Lower lobe of right lung (tissue), 2 donors: ENCODE data around the gene USP14. TPM values are rescaled to one million over a fixed set of nuclear protein-coding genes. Genes with fewer than 3 reads are reported as not detected.

ENCODE experiments used
- ATAC-seq, 2 donors: fragments of 200-7000 bp; cut with Tn5 transposase; one replicate each; pipeline ENCODE4 v1.9.1; 2020 to 2022; ENCODE audit warnings: mild to moderate bottlenecking in 2 of 2, moderate library complexity in 2 of 2
- DNase-seq: peaks from one replicate; pipeline ENCODE4 v3.0.0-alpha.2; 2020
- H3K27ac ChIP-seq: fragments of 200-600 bp; one replicate; pipeline ENCODE4 v1.8.0; 2022
- H3K27me3 ChIP-seq: fragments of 200-600 bp; one replicate; pipeline ENCODE4 v1.8.0; 2022; ENCODE audit warnings: low read depth
- H3K36me3 ChIP-seq: fragments of 200-600 bp; one replicate; pipeline ENCODE4 v1.8.0; 2022; ENCODE audit warnings: mild to moderate bottlenecking
- H3K4me1 ChIP-seq: fragments of 200-600 bp; one replicate; pipeline ENCODE4 v1.8.0; 2022
- H3K4me3 ChIP-seq: fragments of 200-600 bp; one replicate; pipeline ENCODE4 v1.8.0; 2022; ENCODE audit warnings: mild to moderate bottlenecking
- H3K9me3 ChIP-seq: fragments of 200-600 bp; one replicate; pipeline ENCODE4 v1.8.0; 2022
- CTCF ChIP-seq: fragments of 200-600 bp; IDR thresholded peaks from one replicate; pipeline ENCODE4 v1.8.0; 2022; ENCODE audit warnings: antibody characterized with exemption, mild to moderate bottlenecking
- intact Hi-C: fragments of 100-400 bp; cut with DNase I; formaldehyde crosslinking; loops from one replicate; pipeline ENCODE4 v1.11.0; 2022
- total RNA-seq: library from RNA; stranded (reverse); fragmentation: NEBNext Ultra II Directional; extraction: Animal tissue kit (Norgen Biotek cat#: 25700); gene quantifications from one replicate; pipeline ENCODE4 v1.2.1, GENCODE V29; 2021
- donor health status: DM: no; HTN: yes; CAD: no; lungs with severe emphysema.

The USP14 gene
- total RNA-seq, 1 donor from 2014 or later: 43.2 TPM

DNA sequence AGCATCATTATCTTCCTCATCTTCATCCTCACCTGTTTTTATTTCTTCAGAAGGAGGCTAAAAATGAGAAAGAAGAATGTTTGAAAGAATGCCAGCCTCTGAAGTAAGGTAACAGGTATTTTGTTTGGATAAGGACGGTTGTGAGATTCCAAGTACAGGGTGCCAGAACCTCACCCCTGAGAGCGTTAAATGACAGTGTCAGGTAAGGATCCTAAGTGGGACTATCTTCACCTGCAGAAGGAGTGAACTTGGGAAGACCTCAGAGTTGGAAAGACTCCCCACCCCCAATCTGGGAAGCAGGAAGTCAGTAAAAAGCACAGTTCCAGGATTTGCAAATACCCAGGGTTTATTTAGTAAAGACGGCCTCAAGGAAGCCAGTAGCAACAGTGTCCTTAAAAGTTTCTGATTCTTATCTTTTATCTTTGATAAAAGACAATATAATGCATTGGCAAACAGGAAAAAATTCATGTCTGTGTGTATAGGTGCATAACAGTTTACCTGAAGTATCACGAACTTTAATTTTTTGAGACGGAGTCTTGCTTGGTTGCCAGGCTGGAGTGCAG, 57.2 kb downstream of the USP14 start:
- no peak for DNase-seq
- ATAC-seq: no peak
- Histone ChIP-seq H3K9me3 (no peaks in the 10 kb centered on the region), H3K27me3 (no peaks in the 10 kb centered on the region), H3K36me3 (peaks cover 82% of the 10 kb centered on the region), H3K4me3 (no peak overlapping the region), H3K27ac (no peak overlapping the region), H3K4me1 (no peaks in the 10 kb centered on the region)
- intact Hi-C loops: no loop called here
- no peak for TF ChIP-seq CTCF

DNA sequence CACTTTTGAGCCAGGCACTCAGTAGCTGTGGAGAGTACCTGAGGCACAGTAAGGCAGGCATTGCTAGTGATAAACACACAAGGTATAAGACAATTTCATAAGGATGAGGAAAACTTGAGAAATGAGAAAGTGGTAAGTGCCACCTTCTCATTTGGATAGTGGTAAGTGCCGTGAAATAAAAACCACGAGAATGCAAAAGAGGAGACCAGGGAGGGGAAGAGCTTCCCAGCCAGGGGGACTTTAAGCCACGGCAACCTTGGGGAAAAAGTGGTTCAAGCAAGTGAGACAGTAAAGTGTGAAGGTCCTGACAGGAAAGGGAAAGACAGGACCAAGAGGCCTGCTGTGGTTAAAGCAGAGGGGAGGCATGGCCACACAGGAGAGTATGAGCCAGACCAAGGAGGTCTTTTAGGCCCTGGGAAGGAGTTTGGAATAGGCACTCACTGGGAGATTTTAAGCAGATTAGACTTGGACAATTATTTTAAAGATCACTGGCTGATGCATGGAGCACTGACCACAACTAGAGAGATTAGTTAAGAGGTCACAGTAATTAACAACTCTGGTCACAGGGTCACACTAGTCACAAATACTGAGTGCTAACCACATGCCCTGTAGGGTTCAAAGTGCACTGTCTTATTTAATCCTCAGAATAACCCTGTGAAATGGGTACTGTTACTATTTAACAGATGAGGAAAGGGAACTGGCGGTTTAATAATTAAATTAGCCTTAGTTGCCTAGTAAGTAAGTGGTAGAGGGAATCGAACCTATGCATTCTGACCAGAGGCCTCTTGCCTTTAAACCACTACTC, 59.4 kb downstream of the USP14 start:
- no peaks in the 10 kb centered on the region for H3K27me3 ChIP-seq
- intact Hi-C loops: no loop called here
- DNase-seq: no peak
- TF ChIP-seq CTCF: no peak
- H3K27ac ChIP-seq: no peak overlapping the region
- H3K4me3 ChIP-seq: no peak overlapping the region
- H3K4me1 ChIP-seq: no peaks in the 10 kb centered on the region
- peaks cover 61% of the 10 kb centered on the region for H3K36me3 ChIP-seq
- no peaks in the 10 kb centered on the region for H3K9me3 ChIP-seq
- ATAC-seq: no peak

DNA sequence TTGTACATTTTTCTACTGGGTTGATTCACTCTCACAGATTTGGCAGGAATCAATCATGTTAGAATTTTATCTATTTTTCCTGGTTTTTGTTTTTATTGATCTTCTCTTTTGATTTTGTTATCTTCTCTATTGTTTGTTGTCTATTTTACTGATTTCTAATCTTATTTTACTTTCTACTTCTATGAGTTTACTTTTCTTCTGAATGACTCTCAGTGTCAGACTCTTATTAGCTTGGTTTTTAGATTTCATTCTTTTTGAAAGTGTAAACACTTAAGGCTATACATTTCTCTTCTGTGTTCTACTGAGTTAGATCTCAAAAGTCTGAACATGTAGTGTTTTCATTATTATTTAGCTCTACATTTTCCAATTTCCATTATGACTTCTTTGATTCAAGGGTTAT, 62.4 kb downstream of the USP14 start:
- TF ChIP-seq CTCF: no peak
- Histone ChIP-seq H3K27me3 (no peaks in the 10 kb centered on the region), H3K9me3 (no peaks in the 10 kb centered on the region), H3K36me3 (peaks cover 61% of the 10 kb centered on the region), H3K4me3 (no peak overlapping the region), H3K4me1 (no peaks in the 10 kb centered on the region), H3K27ac (no peak overlapping the region)
- ATAC-seq (no peak), DNase-seq (no peak)
- intact Hi-C loops: no loop called here

DNA sequence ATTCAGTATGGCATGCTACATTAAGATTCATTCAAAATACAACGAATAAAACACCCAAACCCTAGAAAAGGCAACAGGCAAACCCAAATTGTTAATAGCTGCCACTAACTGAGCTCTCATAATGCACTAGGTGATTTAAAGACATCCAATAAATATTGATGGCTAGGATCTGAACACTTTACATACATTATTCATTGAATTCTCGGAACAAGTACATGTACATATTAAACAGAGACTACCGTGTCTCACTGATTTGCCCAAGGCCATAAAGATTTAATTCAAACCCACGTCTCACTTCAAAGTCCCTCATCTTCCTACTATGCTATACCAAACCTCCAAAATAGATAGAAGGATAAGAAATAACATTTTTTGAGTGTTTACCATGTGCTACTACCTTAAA, 67.4 kb downstream of the USP14 start:
- TF ChIP-seq CTCF: no peak

GRCh38 chr18:227374-227773, 69.0 kb downstream of the USP14 start:
- H3K27me3 ChIP-seq: no peaks in the 10 kb centered on the region
- peaks cover 49% of the 10 kb centered on the region for H3K36me3 ChIP-seq
- no peak overlapping the region for H3K4me3 ChIP-seq
- ATAC-seq (no peak), DNase-seq (no peak)
- no peaks in the 10 kb centered on the region for H3K9me3 ChIP-seq
- no peak overlapping the region for H3K27ac ChIP-seq
- H3K4me1 ChIP-seq: no peaks in the 10 kb centered on the region
- TF ChIP-seq CTCF: no peak
- intact Hi-C loops: no loop called here

More for the DNA sequence above, 67.4 kb downstream of the USP14 start:
- Histone ChIP-seq H3K27me3 (no peaks in the 10 kb centered on the region), H3K36me3 (peaks cover 44% of the 10 kb centered on the region), H3K27ac (no peak overlapping the region), H3K4me3 (no peak overlapping the region), H3K4me1 (no peaks in the 10 kb centered on the region), H3K9me3 (no peaks in the 10 kb centered on the region)
- no peak for DNase-seq
- intact Hi-C loops: no loop called here
- no peak for ATAC-seq
